Measurements from ENCODE around the gene NPAS3. TPM values are rescaled to one million over a fixed set of nuclear protein-coding genes. Genes with fewer than 3 reads are reported as not detected.

Gene NPAS3
- total RNA-seq, 3 donors from 2014 or later, result 0.96 to 4.0 (median 2.0) TPM

DNA sequence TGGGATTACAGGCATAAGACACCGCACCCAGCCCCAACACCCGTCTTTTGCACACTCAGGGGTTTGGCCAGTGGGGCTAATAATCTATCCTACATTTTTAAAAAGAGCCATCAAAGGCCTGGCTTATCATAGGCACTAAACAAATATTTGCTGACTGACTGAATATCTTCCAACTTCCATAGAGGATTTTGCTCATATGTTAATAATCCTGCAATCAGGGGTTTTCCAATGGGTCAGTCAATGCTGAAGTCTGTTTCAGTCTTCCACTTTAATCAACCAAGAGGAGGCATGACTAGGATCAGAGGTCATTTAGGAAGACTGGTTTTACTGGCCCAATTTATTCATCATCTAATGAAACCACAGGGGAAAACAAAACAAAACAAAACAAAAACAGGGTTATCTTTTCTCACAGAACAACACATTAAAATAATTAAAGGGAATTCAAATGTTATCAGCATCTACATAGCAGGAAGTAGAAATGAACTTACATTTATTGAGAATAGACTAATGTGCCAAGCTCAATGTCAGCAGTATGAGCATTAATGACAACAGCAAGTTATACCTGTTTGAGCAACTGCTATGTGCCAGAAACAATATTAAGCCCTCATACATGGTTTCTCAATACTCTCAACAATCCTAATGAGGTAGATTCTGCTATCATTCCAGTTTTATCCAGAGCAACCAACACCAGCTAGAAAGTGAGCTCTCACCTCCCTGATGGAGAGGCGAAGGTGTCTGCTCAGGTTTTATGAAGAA, 640.0 kb downstream of the NPAS3 start:
- no peak for DNase-seq (ENCODE audit: low spot score in 2 of 2)

DNA sequence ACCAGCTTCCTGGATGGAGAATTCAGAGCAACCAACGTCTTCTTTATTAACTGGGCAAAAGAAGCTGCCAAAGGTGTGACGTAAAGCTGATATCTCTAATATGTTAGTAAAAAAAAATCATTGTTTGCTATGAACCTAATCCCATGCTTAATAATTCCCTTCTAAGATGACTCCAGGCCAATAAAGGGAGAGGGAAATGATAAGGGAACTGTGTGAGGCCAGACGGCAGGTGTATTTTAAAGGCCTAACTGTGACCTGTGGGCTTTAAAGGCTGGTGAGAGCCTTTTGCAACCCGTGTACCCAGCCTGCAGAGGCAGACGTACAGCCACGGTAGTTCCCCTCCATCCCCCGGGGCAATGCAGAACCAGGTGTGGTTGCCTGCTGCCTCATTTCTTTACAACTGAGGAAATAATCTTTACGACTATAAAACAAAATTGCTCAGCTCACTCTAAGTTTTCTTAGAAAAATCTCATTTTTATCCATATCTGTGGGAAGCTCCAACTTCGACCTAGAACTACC, 641.6 kb downstream of the NPAS3 start:
- Histone ChIP-seq H3K36me3 (no peaks in the 10 kb centered on the region), H3K4me1 (no peaks in the 10 kb centered on the region), H3K27ac (no peak overlapping the region), H3K4me3 (no peak overlapping the region), H3K9me3 (no peaks in the 10 kb centered on the region), H3K27me3 (no peaks in the 10 kb centered on the region)
- no peak for TF ChIP-seq POLR2AphosphoS5 (IDR thresholded peaks at IDR 0.05)
- TF ChIP-seq POLR2A (IDR thresholded peaks at IDR 0.05), result no peak
- TF ChIP-seq, protein P1, sequence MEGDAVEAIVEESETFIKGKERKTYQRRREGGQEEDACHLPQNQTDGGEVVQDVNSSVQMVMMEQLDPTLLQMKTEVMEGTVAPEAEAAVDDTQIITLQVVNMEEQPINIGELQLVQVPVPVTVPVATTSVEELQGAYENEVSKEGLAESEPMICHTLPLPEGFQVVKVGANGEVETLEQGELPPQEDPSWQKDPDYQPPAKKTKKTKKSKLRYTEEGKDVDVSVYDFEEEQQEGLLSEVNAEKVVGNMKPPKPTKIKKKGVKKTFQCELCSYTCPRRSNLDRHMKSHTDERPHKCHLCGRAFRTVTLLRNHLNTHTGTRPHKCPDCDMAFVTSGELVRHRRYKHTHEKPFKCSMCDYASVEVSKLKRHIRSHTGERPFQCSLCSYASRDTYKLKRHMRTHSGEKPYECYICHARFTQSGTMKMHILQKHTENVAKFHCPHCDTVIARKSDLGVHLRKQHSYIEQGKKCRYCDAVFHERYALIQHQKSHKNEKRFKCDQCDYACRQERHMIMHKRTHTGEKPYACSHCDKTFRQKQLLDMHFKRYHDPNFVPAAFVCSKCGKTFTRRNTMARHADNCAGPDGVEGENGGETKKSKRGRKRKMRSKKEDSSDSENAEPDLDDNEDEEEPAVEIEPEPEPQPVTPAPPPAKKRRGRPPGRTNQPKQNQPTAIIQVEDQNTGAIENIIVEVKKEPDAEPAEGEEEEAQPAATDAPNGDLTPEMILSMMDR (IDR thresholded peaks at IDR 0.05), result no peak
- no peak for DNase-seq (ENCODE audit: low spot score in 2 of 2)
- intact Hi-C loops (cut with DNase I; ENCODE audit: low total_unique reads), result no loop called here

More for the DNA sequence above, 640.0 kb downstream of the NPAS3 start:
- H3K4me1 ChIP-seq, result no peaks in the 10 kb centered on the region
- intact Hi-C loops (cut with DNase I; ENCODE audit: low total_unique reads), result no loop called here
- no peaks in the 10 kb centered on the region for H3K27me3 ChIP-seq
- no peaks in the 10 kb centered on the region for H3K9me3 ChIP-seq
- no peaks in the 10 kb centered on the region for H3K36me3 ChIP-seq
- TF ChIP-seq POLR2A (IDR thresholded peaks at IDR 0.05) (no peak), POLR2AphosphoS5 (IDR thresholded peaks at IDR 0.05) (no peak)
- TF ChIP-seq, protein P1 (IDR thresholded peaks at IDR 0.05), result no peak
- H3K27ac ChIP-seq, result no peak overlapping the region
- H3K4me3 ChIP-seq, result no peak overlapping the region

DNA sequence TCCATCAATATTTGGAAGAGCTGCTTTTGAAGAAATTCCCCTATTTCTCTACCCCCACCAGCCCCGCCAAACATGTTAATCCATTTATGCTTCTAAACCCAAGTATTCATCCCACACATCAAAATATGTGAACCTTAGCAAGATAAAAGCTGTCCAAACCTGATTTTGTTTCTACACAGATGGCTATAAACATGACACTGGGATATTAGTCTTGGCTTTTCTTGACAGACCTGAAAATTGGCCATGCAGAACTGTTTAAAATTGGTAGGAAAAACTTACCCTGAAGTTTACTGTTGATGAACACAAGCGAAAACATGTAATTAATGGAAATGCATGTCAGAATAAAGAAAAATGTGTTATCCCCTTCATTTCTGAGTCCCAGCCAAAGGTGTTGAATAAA, 642.2 kb downstream of the NPAS3 start:
- Histone ChIP-seq H3K9me3 (no peaks in the 10 kb centered on the region), H3K4me1 (no peaks in the 10 kb centered on the region), H3K4me3 (no peak overlapping the region), H3K27ac (no peak overlapping the region), H3K27me3 (no peaks in the 10 kb centered on the region), H3K36me3 (no peaks in the 10 kb centered on the region)
- intact Hi-C loops (cut with DNase I; ENCODE audit: low total_unique reads), result no loop called here
- TF ChIP-seq, protein P1 (IDR thresholded peaks at IDR 0.05), result no peak
- no peak for TF ChIP-seq POLR2A (IDR thresholded peaks at IDR 0.05)
- DNase-seq (ENCODE audit: low spot score in 2 of 2), result no peak

DNA sequence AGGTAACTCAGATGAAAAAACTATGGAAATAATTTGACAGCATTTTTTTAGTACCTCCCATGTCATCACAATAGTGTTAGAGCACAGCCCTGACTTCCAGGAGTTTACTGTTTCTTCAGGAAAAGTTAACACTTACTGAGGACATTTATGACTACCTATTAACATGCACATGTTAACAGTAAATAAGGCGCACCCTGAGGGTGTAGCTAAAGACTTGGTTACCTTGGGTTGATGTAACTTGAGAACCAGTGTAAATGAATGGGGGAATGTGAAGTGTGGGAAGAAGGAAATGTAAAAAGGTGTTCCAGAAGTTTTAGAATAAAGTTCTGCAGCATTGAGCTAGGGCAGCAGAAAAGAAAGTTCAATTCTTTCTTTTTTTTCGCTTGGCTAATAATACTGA, 646.0 kb downstream of the NPAS3 start:
- Histone ChIP-seq H3K4me3 (no peak overlapping the region), H3K9me3 (no peaks in the 10 kb centered on the region), H3K27me3 (no peaks in the 10 kb centered on the region), H3K27ac (no peak overlapping the region), H3K36me3 (no peaks in the 10 kb centered on the region), H3K4me1 (no peaks in the 10 kb centered on the region)
- TF ChIP-seq, protein P1 (IDR thresholded peaks at IDR 0.05), result no peak
- TF ChIP-seq POLR2A (IDR thresholded peaks at IDR 0.05) (no peak), POLR2AphosphoS5 (IDR thresholded peaks at IDR 0.05) (no peak)
- DNase-seq (ENCODE audit: low spot score in 2 of 2), result no peak
- intact Hi-C loops (cut with DNase I; ENCODE audit: low total_unique reads), result no loop called here

DNA sequence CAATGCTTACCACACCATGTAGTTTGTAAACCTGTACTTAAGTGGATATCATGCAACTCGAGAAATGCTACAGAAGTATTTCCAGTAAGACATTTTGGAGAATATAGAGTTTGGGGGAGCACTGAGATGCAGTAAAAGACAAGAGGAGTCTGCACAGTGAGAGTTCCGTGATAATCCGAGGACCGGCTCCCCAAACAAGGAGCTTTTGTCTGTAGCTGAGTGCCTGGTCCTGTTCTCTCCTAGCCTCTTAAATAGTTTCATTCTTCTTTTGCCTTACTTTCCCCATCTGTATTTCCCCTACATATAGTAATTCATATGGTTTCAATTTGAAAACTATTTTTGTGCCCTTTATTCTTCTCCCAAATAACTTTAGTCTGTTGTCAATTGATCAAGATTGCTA, 648.1 kb downstream of the NPAS3 start:
- Histone ChIP-seq H3K36me3 (no peaks in the 10 kb centered on the region), H3K27me3 (no peaks in the 10 kb centered on the region), H3K4me3 (no peak overlapping the region), H3K9me3 (no peaks in the 10 kb centered on the region), H3K4me1 (no peaks in the 10 kb centered on the region), H3K27ac (no peak overlapping the region)
- intact Hi-C loops (cut with DNase I; ENCODE audit: low total_unique reads), result no loop called here
- no peak for DNase-seq (ENCODE audit: low spot score in 2 of 2)
- TF ChIP-seq POLR2AphosphoS5 (IDR thresholded peaks at IDR 0.05) (no peak), POLR2A (IDR thresholded peaks at IDR 0.05) (no peak)
- TF ChIP-seq, protein P1 (IDR thresholded peaks at IDR 0.05), result no peak

Measured in breast epithelium (tissue), 4 donors.